ENCODE results near the gene EFTUD2. TPM values are rescaled to one million over a fixed set of nuclear protein-coding genes. Genes with fewer than 3 reads are reported as not detected.

The EFTUD2 gene
- total RNA-seq, 2 donors from 2014 or later, result 31.6 to 49.8 TPM

DNA sequence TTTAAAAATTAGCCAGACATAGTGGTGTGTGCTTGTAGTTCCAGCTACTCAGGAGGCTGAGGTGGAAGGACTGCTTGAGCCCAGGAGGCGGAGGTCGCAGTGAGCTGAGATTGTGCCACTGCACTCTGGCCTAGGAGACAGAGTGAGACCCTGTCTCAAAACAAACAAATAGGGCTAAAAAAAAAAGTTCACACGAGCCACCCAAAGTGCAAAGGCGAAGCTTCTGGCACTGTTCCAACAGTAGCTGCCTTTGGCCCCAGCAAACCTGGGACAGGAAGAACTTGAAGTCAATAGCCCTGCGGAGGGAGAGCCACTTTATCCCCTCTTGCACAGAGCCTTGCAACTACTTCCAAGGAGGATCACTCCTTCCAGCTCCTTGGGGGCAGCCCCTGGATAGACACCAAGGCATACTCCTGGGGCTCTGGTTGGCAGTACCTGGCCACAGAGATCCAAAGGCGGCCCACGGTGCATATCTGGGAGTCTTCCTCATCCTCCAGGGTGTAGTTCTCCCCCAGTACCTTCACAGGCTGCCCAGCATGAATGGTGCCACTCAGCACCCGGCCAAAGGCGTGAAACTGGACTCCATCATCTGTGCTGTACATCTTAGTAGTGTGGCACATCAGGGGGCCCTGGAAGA lies 36.8 kb downstream of the EFTUD2 start:
- Histone ChIP-seq H3K27me3 (no peaks in the 10 kb centered on the region), H3K4me1 (no peaks in the 10 kb centered on the region), H3K36me3 (replicated peaks in 1 of 2; ENCODE audit: insufficient read depth in 1 of 2, low read depth in 2 of 2) (peaks cover 3 to 43% of the 10 kb centered on the region in 2 donors), H3K4me3 (no peak overlapping the region), H3K27ac (no peak overlapping the region), H3K9me3 (no peaks in the 10 kb centered on the region)
- 89 to 90% methylated on average over 7 to 9 of the region's 9 CpGs for WGBS, 2 donors
- TF ChIP-seq POLR2A (IDR thresholded peaks at IDR 0.05), result no peak
- TF ChIP-seq CTCF (IDR thresholded peaks at IDR 0.05), result no peak
- ATAC-seq (no peak), DNase-seq (no peak)
- intact Hi-C loops (cut with DNase I), result loop anchor here (5.0 kb wide), 1 partner anchor 80 kb away; no protein-coding TSS in a partner anchor

GRCh38 chr17:44859701-44860100 lies 39.5 kb downstream of the EFTUD2 start:
- H3K36me3 ChIP-seq (replicated peaks in 1 of 2; ENCODE audit: insufficient read depth in 1 of 2, low read depth in 2 of 2), result peaks cover 12 to 51% of the 10 kb centered on the region in 2 donors
- DNase-seq (no peak), ATAC-seq (no peak)
- TF ChIP-seq POLR2A (IDR thresholded peaks at IDR 0.05) (no peak), CTCF (IDR thresholded peaks at IDR 0.05) (no peak)
- no peak overlapping the region for H3K4me3 ChIP-seq
- H3K27me3 ChIP-seq, result no peaks in the 10 kb centered on the region
- no peaks in the 10 kb centered on the region for H3K4me1 ChIP-seq
- H3K9me3 ChIP-seq, result no peaks in the 10 kb centered on the region
- 83 to 93% methylated on average over 3 to 5 of the region's 5 CpGs for whole genome bisulfite sequencing, 2 donors
- no peak overlapping the region for H3K27ac ChIP-seq
- intact Hi-C loops (cut with DNase I), result loop anchor here (5.0 kb wide), 1 partner anchor 77 kb away; no protein-coding TSS in a partner anchor

DNA sequence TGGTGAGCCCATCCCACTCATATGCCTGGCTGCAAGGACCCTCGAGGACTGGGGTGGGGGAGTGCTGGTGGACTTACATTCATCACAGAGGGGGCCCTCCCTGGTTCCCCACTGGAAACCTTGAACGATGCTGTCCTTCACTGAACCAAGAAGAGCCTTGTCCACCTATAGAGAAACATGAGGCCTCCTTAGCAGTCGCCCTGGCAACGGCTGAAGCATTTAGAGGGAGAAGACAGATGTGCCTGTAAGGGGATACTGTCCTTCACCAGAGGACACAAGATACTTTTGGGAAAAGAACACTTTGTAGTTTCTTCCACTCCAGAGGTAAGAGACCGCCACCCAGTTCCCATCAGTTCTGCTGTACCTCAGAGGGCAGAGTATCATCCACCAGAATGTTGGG lies 45.1 kb downstream of the EFTUD2 start:
- 86% methylated on average over 5 of the region's 5 CpGs; no CpG with 5 or more reads in 1 of the 2 donors for WGBS, 2 donors
- TF ChIP-seq POLR2A (IDR thresholded peaks at IDR 0.05) (no peak), CTCF (IDR thresholded peaks at IDR 0.05) (no peak)
- Histone ChIP-seq H3K9me3 (no peaks in the 10 kb centered on the region), H3K36me3 (replicated peaks in 1 of 2; ENCODE audit: insufficient read depth in 1 of 2, low read depth in 2 of 2) (peaks cover 22 to 40% of the 10 kb centered on the region in 2 donors), H3K4me3 (no peak overlapping the region), H3K27ac (no peak overlapping the region), H3K27me3 (no peaks in the 10 kb centered on the region), H3K4me1 (no peaks in the 10 kb centered on the region)
- DNase-seq (no peak), ATAC-seq (no peak)
- intact Hi-C loops (cut with DNase I), result no loop called here

DNA sequence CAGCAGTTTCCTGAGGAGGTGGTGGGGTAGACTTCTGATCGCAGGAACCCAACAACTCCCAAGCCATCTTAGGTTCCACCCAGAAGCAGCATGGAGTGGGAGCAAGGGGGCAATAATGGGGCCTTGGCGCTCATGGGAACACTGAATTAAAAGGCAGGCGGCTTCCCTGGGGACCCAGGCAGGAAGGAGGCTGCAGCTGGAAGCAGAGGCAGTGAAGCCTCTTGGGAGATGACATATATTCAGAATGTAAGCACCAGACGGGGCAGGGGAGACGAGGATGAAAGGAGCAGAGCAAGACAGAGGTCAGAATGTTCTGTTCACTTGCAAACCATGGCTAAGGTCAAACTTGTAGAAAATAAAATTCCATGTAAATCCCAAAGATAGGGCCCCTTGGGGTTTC lies 48.6 kb downstream of the EFTUD2 start:
- Histone ChIP-seq H3K4me1 (no peaks in the 10 kb centered on the region), H3K4me3 (no peak overlapping the region), H3K27ac (no peak overlapping the region), H3K9me3 (no peaks in the 10 kb centered on the region), H3K27me3 (no peaks in the 10 kb centered on the region), H3K36me3 (replicated peaks in 1 of 2; ENCODE audit: insufficient read depth in 1 of 2, low read depth in 2 of 2) (peaks cover 20 to 30% of the 10 kb centered on the region in 2 donors)
- ATAC-seq (no peak), DNase-seq (no peak)
- intact Hi-C loops (cut with DNase I), result no loop called here
- 84 to 94% methylated on average over 5 of the region's 5 CpGs for WGBS, 2 donors
- TF ChIP-seq POLR2A (IDR thresholded peaks at IDR 0.05), result no peak
- no peak for TF ChIP-seq CTCF (IDR thresholded peaks at IDR 0.05)

- Histone ChIP-seq H3K36me3 (replicated peaks in 1 of 2; ENCODE audit: insufficient read depth in 1 of 2, low read depth in 2 of 2) (peaks cover 15 to 26% of the 10 kb centered on the region in 2 donors), H3K4me1 (no peaks in the 10 kb centered on the region), H3K4me3 (no peak overlapping the region), H3K27me3 (no peaks in the 10 kb centered on the region), H3K27ac (no peak overlapping the region), H3K9me3 (no peaks in the 10 kb centered on the region)
- 76 to 79% methylated on average over 7 of the region's 7 CpGs for WGBS, 2 donors
- TF ChIP-seq CTCF (IDR thresholded peaks at IDR 0.05) (no peak), POLR2A (IDR thresholded peaks at IDR 0.05) (no peak)
- no peak for DNase-seq
- intact Hi-C loops (cut with DNase I), result no loop called here
- no peak for ATAC-seq
Measured at GRCh38 chr17:44850025-44850424, 49.2 kb downstream of the EFTUD2 start.

All from body of pancreas (tissue), 4 donors.